Fibroblast of mammary gland (primary cell): ENCODE data around the gene RBM6.
A peak's percentile ranks its signal among the peaks of the same experiment; 100 is the strongest.

Experiments used
- DNase-seq: peaks from one replicate; pipeline ENCODE4 v3.0.0-alpha.2; 2010; ENCODE audit warnings: low read depth
- H3K4me3 ChIP-seq: 2 replicates; pipeline ENCODE4 v1.5.1; 2011; ENCODE audit warnings: low read depth, mild to moderate bottlenecking, low read length, moderate library complexity; ENCODE audit not compliant: control insufficient read depth
- TF ChIP-seq, protein P1 (sequence below): conservative IDR thresholded peaks from 2 replicates; pipeline ENCODE4 v1.5.1; 2011; ENCODE audit warnings: low read depth, low read length, inconsistent platforms; ENCODE audit not compliant: control insufficient read depth, insufficient read depth

The RBM6 gene

DNA sequence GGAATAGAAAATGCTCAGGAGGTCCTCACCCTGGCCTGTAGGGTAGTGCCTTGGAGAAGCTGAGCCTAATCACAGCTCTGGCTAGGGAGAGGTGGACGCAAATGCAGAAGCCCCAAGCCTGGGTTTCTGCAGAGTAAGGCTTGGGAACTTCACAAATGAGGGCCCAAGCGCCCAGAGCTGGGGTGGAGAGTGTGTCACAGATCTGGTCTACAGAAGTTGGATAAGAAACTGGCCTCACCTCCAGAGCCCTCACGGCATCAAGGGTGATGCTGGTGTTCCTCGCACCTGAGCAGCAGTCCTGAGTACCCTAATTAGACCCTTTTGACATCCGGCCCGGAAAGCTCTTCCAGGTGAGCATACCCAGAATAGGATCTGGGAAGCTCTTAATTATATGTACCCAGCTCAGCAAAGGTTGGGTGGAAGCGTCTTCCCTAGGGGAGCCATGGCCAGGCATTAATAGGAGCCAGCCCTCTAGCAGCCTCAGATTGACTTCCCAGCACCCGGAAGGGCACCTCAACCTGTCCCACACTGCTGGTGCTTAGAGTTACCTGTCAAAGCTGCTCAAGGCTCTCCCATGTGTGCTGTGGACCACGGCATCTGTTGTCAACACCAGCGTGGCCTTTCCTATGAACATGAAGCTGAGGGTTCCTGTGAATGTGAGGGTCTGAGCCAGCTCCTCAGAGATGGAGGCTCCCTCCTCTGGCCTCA lies 180.6 kb downstream of the RBM6 start:
- no peak for DNase-seq
- H3K4me3 ChIP-seq, result no peak overlapping the region
- TF ChIP-seq, protein P1, sequence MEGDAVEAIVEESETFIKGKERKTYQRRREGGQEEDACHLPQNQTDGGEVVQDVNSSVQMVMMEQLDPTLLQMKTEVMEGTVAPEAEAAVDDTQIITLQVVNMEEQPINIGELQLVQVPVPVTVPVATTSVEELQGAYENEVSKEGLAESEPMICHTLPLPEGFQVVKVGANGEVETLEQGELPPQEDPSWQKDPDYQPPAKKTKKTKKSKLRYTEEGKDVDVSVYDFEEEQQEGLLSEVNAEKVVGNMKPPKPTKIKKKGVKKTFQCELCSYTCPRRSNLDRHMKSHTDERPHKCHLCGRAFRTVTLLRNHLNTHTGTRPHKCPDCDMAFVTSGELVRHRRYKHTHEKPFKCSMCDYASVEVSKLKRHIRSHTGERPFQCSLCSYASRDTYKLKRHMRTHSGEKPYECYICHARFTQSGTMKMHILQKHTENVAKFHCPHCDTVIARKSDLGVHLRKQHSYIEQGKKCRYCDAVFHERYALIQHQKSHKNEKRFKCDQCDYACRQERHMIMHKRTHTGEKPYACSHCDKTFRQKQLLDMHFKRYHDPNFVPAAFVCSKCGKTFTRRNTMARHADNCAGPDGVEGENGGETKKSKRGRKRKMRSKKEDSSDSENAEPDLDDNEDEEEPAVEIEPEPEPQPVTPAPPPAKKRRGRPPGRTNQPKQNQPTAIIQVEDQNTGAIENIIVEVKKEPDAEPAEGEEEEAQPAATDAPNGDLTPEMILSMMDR, result no peak

DNA sequence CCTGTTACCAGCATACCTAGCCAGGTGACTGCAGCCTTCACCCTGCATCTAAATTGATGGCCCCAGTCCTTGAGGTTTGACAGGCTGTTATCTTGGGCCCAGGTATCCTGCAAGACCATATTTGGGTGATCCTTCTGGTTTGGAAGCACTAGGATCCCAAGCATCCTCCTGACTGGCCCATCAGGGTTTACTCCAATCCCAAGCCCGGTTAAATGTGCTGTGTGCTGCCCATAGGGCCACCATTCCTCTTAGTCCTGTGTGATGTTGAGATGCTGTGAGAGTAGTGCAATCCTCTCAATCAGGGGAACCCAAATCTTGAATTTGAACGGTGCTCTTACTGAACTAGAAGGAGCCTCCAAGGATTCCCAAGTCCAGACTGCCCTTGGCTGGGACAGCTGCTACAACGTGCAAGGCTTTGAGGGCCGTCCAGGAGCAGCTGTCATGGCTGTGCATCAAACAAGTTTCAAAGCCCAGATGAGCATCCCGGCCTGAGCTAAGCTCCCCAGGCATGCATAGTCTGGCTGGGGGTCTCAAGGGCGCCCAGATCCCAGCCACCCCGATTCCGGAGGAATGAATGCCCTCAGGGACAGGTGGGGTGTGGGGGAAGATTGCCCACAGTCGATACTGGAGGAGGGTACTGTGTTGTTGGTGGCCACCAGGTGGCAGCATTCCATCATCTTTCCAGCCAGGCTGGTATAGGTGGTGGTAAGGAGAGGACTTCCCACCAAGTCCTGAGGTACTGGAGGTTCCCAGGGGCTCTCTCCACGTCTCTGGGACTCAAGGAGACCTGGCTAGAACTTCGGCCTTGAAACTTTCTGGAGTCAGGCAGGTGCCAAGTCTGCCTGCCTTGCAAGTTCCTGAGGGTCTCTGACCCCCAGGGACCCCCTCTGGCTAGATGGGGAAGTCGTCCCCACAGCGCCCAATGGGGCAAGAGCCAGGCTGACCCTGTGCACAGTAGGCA lies 181.4 kb downstream of the RBM6 start:
- H3K4me3 ChIP-seq, result no peak overlapping the region
- TF ChIP-seq, protein P1, result peak; percentile 83
- peak; percentile 76 for DNase-seq

DNA sequence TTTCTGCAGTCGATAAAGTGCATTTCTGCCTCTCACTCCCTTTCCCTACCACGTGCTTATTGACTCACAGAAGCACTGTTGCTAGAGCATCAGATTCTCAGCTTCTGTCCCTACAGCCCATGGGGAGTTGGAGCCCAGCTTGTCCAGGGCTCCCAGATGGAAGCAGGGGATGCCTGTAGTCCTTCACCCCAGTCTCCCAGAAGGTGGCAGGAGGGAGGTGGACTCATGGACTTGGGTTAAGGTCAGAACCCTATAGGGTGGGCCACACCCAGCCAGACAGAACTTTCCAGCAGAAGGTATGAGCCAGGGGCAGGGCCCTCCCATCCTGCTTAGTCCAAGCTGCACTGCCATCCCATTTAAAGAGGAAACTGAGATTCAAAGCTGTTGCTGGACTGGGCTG lies 182.1 kb downstream of the RBM6 start:
- DNase-seq, result peak; percentile 23
- H3K4me3 ChIP-seq, result no peak overlapping the region
- TF ChIP-seq, protein P1, result no peak

DNA sequence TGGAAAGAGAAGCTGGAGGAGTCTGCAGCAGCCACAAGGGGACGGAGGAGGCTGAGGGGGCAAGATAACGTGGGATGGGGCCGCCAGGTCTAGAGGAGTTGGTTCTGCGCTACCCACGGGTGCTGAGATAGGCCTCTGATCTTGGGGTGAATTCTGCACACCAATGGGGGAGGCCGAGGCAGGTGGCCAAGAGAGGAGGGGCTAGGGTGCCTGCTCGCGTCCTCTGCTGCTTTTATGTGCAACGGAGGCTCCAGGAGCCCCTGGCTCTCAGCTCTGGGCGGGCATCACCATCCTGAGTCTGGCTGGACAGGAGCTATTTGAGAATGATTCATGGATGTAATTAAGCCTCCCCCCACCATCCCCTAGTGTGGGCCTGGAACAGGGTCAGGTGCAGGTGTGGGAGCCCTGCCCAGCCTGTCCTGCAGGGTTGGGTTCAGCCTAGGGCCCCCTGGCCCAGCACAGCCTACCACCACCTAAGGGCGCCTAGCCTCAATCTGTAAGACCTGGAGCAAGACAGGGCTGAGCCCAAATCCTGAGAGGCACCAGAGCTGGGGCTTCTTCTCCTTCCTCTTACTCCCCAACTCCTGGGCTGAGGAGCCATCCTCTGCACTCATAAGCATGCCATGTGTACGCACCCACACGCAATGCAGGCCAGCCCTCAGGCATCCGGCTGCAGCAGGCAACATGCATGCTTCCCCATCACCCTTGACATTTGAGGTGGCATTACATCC lies 182.9 kb downstream of the RBM6 start:
- TF ChIP-seq, protein P1, result no peak
- no peak overlapping the region for H3K4me3 ChIP-seq

DNA sequence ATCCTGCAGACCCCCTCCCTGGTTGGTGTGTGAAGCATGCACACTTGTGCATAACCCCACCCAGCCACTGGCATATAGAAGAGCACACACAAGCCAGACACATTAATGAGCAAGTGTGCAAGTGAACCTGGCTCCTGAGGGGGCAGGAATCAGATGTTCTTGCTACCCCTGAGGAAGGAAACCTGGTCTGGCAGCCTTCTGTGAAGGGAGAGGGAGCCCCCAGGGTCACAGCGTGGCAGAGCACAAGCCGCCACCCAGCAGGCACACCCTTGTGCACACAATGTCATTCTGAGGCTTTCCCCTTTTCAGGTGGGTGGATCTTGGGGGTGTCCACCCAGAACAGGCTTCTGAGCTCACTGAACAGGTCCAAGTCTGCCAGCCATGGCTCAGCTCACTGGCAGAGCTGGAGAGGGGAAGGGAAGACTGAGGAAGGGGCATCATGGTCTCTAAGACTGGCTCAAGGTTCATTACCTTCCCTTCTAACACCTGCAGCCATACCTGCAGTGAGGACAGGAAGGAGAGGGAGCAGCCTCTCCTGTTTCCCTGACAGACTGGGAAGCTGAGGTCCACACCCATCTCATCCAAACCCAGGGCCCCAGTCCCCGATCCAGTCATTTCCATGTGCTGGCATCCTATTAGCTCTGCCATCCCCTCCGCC lies 183.6 kb downstream of the RBM6 start:
- TF ChIP-seq, protein P1, result no peak
- DNase-seq, result no peak
- no peak overlapping the region for H3K4me3 ChIP-seq

More for the DNA sequence above, 182.9 kb downstream of the RBM6 start:
- DNase-seq, result no peak
